Stimulated activated CD8-positive, alpha-beta memory T cell treated with anti-CD3 and anti-CD28 coated beads, Interleukin-15, amount 100 ng/mL, for 48 hours (primary cell): ENCODE results near the gene KRTDAP.
"Not testable (repeated sequence)": the region's sequence is repeated elsewhere in the genome, so short reads cannot be mapped to it uniquely, and the experiment has no call there.

Experiments used
- DNase-seq, 2 donors: peaks; one replicate each; pipeline ENCODE4 v3.0.0-alpha.2; 2020; ENCODE audit warnings: low read depth in 2 of 2

The KRTDAP gene

GRCh38 chr19:35484252-35485036, 5.8 kb downstream of the KRTDAP start:
- DNase-seq, result peak in 1 of 2 donors; percentile 8

GRCh38 chr19:35483089-35483488, 7.2 kb downstream of the KRTDAP start:
- no peak for DNase-seq

- no peak for DNase-seq
Measured at GRCh38 chr19:35478794-35479677, 11.2 kb downstream of the KRTDAP start.

- DNase-seq, result no peak
Measured at GRCh38 chr19:35476149-35476548, 14.1 kb downstream of the KRTDAP start.

GRCh38 chr19:35474594-35474993, 15.7 kb downstream of the KRTDAP start:
- DNase-seq, result not testable (repeated sequence)

GRCh38 chr19:35474104-35474503, 16.2 kb downstream of the KRTDAP start:
- no peak for DNase-seq

- no peak for DNase-seq
Measured at GRCh38 chr19:35471946-35472345, 18.3 kb downstream of the KRTDAP start.

- DNase-seq, result not testable (repeated sequence)
Measured at GRCh38 chr19:35471075-35471474, 19.2 kb downstream of the KRTDAP start.

- DNase-seq, result no peak
Measured at GRCh38 chr19:35470128-35470527, 20.1 kb downstream of the KRTDAP start.

GRCh38 chr19:35468637-35469036, 21.6 kb downstream of the KRTDAP start:
- peak in 1 of 2 donors; percentile 56 for DNase-seq

GRCh38 chr19:35466259-35466658, 24.0 kb downstream of the KRTDAP start:
- DNase-seq, result no peak

GRCh38 chr19:35462956-35463355, 27.3 kb downstream of the KRTDAP start:
- DNase-seq, result not testable (repeated sequence)

- DNase-seq, result peak in 1 of 2 donors; percentile 12
Measured at GRCh38 chr19:35462476-35462953, 27.7 kb downstream of the KRTDAP start.

- DNase-seq, result not testable (repeated sequence)
Measured at GRCh38 chr19:35461788-35462187, 28.5 kb downstream of the KRTDAP start.

GRCh38 chr19:35461060-35461459, 29.2 kb downstream of the KRTDAP start:
- DNase-seq, result no peak

GRCh38 chr19:35460608-35461007, 29.7 kb downstream of the KRTDAP start:
- no peak for DNase-seq

GRCh38 chr19:35459414-35460082, 30.7 kb downstream of the KRTDAP start:
- DNase-seq, result no peak

GRCh38 chr19:35458731-35459391, 31.4 kb downstream of the KRTDAP start:
- no peak for DNase-seq

GRCh38 chr19:35458192-35458591, 32.1 kb downstream of the KRTDAP start:
- no peak for DNase-seq

- DNase-seq, result no peak
Measured at GRCh38 chr19:35457173-35457572, 33.1 kb downstream of the KRTDAP start.

- DNase-seq, result no peak
Measured at GRCh38 chr19:35455616-35456201, 34.6 kb downstream of the KRTDAP start.
